Stimulated activated CD4-positive, alpha-beta T cell treated with anti-CD3 and anti-CD28 coated beads, TNF-alpha, amount 100 ng/mL, for 4 hours (primary cell): Measurements from ENCODE around the gene EIF2S3.
"Not testable (repeated sequence)": the region's sequence is repeated elsewhere in the genome, so short reads cannot be mapped to it uniquely, and the experiment has no call there.

Experiments used
- DNase-seq, 3 experiments: peaks; one replicate each; pipeline ENCODE4 v3.0.0-alpha.2; 2020; ENCODE audit warnings: low read depth in 3 of 3

EIF2S3 gene

GRCh38 chrX:24054182-24055042, at the start of gene EIF2S3:
Gene EIF2S3, plus strand, starts transcription at chrX:24054956. Its CDS starts 13 bp downstream, at chrX:24054969.
- peak; percentile 58 to 75 (median 71) for DNase-seq

- no peak for DNase-seq
Measured at GRCh38 chrX:24005028-24005427, 49.7 kb upstream of the EIF2S3 start.

DNA sequence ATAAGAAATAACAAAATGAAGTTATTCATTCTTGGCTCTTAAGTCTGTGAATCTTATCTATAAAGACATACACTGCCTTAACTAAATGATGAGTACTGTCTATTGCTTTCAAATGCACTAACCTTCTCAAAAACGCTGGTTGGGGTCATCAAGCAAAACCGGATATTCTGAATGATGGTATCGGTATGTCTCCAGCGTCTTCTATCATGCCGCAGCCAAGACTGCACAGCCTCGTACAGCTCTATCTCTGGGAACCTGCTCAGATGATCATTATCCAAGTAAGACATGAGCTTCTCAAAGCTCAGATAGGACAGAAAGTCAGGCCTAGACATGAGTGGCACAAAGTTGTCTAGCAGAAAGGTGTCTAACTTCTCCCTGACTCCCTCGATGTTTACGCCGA, 48.9 kb upstream of the EIF2S3 start:
- no peak for DNase-seq

DNA sequence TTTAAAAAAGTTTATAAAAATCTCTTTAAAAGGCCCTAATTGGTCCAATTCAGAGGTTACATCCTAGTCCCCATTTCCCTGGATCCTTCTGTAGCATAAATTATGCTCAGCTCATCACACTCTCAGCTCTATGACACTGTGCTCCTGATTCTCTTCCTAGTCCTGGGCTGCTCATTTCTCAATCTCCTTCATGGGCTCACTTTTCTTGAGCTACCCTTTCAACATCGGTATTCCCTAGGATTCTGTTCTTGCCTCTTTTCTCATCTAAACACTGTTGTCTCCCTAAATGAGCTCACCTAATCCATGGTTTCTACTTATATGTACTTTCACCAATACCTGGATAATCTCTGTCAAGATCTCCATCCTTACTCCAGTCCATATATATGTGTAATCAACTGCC, 42.5 kb upstream of the EIF2S3 start:
- no peak for DNase-seq

DNA sequence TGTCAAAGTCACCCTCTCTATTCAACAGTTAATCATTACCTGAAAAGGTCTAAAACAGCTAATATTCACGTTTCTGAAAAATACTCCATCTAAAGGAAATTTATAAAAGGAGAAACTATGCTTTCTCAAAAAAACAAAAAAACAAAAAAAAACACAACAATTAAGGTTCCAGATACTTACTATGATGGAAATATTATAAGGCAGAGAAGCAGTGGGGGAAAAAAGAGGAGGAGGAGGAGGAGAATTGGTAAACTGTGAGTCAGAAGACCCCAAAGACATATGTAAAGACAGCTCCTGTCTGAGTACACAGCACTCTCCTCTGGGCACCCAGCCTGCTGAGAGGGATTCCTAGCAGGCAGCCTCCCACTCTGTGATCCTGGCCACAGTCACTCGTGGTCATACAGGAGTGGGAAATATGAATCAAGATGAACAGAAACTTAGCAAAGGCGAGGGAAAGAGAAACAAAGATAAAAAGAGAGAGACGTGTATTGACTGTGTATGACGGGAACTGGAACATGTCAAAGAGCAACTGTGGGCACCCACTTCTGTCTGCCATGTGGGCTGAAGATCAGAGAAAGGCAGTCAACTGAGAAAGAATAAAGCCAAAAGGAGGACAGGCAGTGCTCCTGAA, 40.3 kb upstream of the EIF2S3 start:
- peak in 2 of 3 experiments; percentile 2 to 21 for DNase-seq

DNA sequence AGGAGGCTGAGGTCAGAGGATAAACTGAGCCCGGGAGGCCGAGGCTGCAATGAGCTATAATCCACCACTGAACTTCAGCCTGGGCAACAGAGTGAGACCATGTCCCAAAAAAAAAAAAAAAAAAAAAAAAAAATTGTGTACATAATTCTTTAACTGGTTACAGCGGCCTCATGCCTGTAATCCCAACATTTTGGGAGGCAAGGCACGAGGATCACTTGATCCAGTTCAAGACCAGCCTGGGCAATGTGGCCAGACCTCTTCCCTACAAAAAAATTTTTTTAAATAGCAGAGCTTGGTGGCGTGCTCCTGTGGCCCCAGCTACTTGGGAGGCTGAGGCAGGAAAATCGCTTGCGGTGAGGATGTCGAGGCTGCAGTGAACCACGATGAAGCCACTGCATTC, 37.1 kb upstream of the EIF2S3 start:
- DNase-seq = no peak

DNA sequence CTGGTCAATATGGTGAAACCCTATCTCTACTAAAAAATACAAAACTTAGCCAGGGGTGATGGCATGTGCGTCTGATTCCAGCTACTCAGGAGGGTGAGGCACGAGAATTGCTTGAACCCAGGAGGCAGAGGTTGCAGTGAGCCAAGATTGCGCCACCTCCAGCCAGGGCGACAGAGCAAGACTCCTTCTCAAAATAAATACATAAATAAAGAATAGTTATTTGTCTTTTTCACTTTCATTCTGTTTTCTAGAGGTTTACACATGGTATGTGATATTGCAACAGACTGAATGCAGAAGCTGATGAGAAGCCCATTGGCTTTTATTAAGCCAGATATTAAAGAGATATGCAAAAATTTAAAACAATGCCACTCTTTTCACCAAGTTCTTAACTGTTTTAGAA, 35.9 kb upstream of the EIF2S3 start:
- DNase-seq = no peak

DNA sequence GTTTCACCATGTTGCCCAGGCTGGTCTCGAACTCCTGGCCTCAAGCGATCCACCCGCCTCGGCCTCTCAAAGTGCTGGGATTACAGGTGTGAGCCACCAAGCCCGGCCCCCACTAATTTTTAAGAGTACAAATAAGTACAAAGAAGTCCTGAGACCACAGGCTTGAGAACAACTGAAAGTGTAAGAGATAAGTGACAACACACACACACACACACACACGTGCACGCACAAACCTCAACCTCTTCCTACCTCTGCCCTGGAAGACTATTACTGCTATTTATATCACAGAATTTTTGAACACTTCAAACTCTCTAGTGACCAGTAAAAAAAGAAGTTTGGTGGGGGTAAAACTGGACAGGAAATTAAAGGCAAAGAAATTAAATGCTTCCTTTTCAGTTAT, 35.3 kb upstream of the EIF2S3 start:
- no peak for DNase-seq

- no peak for DNase-seq
Measured at GRCh38 chrX:24020306-24020876, 34.4 kb upstream of the EIF2S3 start.

DNA sequence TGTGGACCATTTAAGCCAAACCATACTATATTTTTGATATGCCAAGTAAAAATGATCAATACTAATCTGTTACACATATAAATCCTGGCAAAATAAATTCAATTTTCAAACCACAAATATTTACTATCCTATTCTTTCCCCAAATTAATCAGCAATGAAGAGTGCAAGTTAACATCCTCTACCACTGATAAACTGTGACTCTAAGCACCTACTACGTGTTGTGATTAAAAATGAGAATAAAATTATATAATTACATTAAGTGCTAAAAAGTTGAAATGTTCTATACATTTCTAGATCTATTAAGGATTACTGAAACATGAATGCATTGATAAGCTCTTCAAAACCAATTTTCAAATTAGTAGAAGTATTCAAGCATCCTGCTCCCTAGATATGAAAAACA, 31.2 kb upstream of the EIF2S3 start:
- DNase-seq = no peak

DNA sequence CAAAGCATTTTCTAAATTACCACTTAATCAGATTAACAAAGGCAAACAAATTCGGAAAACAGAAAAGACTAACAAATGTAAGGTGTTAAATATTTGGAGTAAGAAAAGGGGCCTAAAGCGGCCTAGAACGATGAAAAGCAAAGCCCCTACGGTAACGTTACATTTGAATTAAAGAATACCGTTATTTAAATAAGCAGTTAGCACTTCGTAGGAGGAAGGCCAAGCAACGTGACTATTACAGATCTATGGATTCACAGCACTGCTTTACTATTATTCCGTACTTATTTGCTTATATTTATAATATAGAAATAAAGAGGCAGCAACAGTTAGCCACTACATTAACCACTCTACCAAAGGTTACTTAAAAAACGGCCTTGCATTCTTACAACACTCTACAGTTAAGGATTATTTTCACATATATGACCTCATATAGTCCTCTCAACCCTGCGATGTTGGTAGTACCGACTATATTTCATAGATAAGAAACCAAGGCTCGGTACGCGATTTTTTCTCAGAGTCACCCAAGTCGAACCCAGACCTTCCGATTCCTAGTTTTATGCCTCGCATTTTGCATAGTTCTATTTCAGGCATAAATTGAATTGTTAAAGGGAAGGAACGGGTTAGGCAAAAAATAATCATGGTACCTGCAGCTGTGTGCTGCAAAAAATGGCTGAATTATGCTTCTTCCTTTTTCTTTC, 30.6 kb upstream of the EIF2S3 start:
- DNase-seq = no peak

- peak; percentile 61 to 65 (median 63) for DNase-seq
Measured at GRCh38 chrX:24024819-24025740, 29.7 kb upstream of the EIF2S3 start.

DNA sequence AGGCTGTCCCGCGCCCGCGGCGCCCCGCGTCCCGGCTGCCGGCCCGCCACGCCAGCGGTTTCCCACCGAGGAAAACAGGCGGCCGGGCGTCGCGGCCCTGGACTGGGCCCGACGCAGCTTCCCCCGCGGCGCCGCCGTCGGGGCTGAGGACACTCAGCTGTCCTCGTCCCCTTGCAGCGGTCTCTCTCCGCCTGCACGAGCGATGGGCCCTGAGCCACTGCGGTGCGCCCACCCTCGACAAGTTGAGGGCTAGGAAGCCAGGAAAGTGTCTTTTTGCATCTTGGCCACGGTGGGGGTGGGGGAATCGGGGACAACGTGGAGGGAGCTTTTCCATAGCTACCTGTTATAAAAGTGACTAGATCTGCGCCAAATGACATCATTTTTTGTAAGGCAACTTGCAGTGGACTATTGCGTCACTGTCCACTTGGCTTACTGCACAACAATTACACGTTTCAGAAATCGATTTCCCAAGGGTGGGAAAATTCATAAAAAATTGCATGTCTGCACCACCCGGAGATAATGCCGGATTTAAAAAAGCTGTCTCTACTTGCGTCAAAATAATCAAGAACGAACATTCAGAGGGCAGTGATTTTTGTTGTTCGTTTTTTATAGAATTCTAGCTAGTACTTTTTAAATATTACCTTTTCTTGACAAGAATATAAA, 28.9 kb upstream of the EIF2S3 start:
- DNase-seq = no peak

DNA sequence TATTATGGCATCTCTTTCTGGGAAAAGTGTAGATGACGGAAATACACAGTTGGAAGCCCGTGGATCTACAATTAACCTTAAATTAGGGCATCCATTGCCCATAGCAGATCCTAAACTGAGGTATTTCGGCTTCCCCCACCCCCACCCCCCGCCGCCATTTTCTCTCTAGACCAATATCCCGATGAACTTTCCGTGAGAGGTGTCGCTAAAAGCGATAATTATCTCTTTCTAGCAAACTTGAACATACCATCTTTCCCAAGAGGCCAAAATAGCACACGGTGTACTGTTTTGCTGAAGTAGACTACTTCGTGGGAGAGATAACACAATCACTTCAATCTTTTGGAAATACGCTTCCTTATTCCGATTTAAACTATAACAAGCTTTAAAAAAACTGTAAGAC, 28.3 kb upstream of the EIF2S3 start:
- DNase-seq = no peak

DNA sequence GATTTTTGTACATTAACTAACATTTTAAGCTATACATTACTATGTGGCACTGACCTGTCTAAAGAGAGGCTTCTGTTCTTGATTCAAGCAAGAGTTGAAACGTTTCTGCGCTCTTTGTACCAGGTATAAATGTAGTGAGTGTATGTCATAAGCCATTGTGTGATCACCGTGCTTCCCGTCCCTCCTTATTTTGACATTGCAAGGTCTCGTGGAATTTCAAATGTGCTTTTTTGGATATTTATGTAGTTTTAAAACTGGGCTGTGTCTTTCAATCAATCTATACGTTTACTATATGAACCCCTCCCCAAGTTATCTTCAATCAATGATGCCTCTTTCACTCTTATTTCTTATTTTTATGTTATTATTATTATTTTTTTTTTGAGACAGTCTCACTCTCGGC, 27.7 kb upstream of the EIF2S3 start, which contains the start of gene KLHL15:
Gene KLHL15, minus strand, starts transcription at position 101 of the 400 bp plus-strand sequence. CDS start 20,493 bp downstream, outside the sequence.
- no peak for DNase-seq

DNA sequence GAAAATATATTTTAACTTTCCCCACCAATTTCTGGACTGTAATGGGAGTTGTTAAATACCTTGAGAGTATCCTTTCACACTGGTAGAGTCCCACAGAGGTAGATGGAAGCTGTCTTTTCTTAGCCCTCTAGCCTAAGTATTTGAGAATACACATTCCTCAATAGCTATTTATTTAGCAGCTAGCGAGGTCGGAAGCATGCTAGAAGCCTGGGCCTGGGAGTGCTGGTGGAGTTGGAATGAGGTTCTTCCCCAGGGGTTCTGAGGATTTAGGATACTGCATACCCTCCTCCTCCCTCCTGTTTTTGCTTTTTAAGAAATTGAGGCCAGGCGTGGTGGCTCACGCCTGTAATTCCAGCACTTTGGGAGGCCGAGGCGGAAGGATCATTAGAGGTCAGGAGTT, 26.8 kb upstream of the EIF2S3 start:
- no peak for DNase-seq

DNA sequence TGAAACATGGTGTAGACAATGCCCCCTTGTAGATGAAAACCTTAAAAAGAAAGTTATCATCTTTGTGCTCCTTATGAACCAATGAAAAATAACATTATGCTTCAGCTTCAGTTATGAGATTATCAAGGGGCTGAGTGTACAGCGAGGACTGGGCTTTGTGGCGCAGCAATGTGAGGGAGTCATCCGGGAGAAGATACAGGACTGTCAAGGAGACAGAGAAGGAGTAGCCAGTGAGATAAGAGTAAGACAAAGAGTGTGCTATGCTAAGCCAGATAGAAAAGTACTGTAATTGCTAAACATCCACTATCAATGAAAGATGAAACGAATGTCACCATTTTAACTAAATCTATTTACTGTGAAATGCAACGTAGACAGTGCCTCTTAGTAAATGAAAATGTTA, 24.2 kb upstream of the EIF2S3 start:
- no peak for DNase-seq

GRCh38 chrX:24034485-24034884, 20.3 kb upstream of the EIF2S3 start:
- no peak for DNase-seq

- DNase-seq = no peak
Measured at GRCh38 chrX:24037729-24038128, 17.0 kb upstream of the EIF2S3 start.

DNA sequence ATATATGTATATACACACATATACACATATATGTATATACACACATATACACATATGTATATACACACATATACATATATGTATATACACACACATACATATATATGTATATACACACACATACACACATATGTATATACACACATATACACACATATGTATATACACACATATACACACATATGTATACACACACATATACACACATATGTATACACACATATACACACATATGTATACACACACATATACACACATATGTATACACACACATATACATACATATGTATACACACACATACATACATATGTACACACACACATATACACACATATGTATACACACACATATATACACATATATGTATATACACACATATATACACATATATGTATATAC, 8.7 kb upstream of the EIF2S3 start:
- not testable (repeated sequence) for DNase-seq

DNA sequence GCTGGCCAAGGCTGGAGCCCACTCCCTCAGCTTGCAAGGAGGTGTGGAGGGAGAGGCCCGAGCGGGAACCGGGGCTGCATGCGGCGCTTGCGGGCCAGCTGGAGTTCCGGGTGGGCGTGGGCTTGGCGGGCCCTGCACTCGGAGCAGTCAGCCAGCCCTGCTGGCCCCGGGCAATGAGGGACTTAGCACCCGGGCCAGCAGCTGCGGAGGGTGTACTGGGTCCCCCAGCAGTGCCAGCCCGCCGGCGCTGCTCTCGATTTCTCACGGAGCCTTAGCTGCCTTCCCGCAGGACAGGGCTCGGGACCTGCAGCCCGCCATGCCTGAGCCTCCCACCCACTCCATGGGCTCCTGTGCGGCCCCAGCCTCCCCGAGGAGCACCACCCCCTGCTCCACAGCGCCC, 5.1 kb upstream of the EIF2S3 start:
- DNase-seq = not testable (repeated sequence)
